OCI-LY7 (cell line): Measurements from ENCODE around the gene DHX15. TPM values are rescaled to one million over a fixed set of nuclear protein-coding genes. Genes with fewer than 3 reads are reported as not detected.

Source experiments
- BruUV-seq: library from RNA; stranded (reverse); fragments of 400-500 nt; replicated peaks from 2 replicates; lab custom pipeline; 2021; lab: Mats Ljungman, UMichigan
- CTCF ChIA-PET: fragments of 300-600 bp; sonication (Branson Sonifier 250); formaldehyde crosslinking; loops from one replicate; lab custom pipeline; 2022; ENCODE audit warnings: antibody characterized with exemption; ENCODE audit not compliant: unreplicated experiment; lab: Charles Lee
- POLR2A ChIA-PET: fragments of 300-600 bp; sonication (Branson Sonifier 250); formaldehyde crosslinking; loops from one replicate; lab custom pipeline; 2022; ENCODE audit warnings: antibody characterized with exemption; lab: Charles Lee
- DNase-seq: peaks from one replicate; pipeline ENCODE4 v3.0.0-alpha.2; 2015; ENCODE audit warnings: low spot score
- H2AFZ ChIP-seq: fragments of 200-600 bp; sonication (generic), shearing (Covaris generic); 2 replicates; pipeline ENCODE4 v1.6.1; 2014; ENCODE audit warnings: mild to moderate bottlenecking, antibody characterized with exemption, low read length, moderate library complexity
- H3K27ac ChIP-seq: fragments of 200-600 bp; sonication (generic); 2 replicates; pipeline ENCODE4 v1.5.1; 2014; ENCODE audit warnings: mixed run types, low read depth, mild to moderate bottlenecking, moderate library complexity, low read length, inconsistent platforms; ENCODE audit not compliant: poor library complexity, severe bottlenecking
- H3K36me3 ChIP-seq: fragments of 200-600 bp; sonication (generic); 2 replicates; pipeline ENCODE4 v1.6.1; 2014; ENCODE audit warnings: mild to moderate bottlenecking, antibody characterized with exemption, low read length, moderate library complexity, mixed read lengths; ENCODE audit not compliant: insufficient read depth
- H3K4me1 ChIP-seq: fragments of 200-600 bp; sonication (generic); 2 replicates; pipeline ENCODE4 v1.5.1; 2014; ENCODE audit warnings: mild to moderate bottlenecking, low read length; ENCODE audit not compliant: insufficient read depth, poor library complexity, severe bottlenecking
- H3K4me2 ChIP-seq: fragments of 200-600 bp; sonication (generic); 2 replicates; pipeline ENCODE4 v1.6.1; 2014; ENCODE audit warnings: mild to moderate bottlenecking, low read length
- H3K4me3 ChIP-seq: fragments of 200-600 bp; sonication (generic); 2 replicates; pipeline ENCODE4 v1.5.1; 2014; ENCODE audit warnings: mild to moderate bottlenecking, low read depth, low read length; ENCODE audit not compliant: poor library complexity, severe bottlenecking
- H3K79me2 ChIP-seq: fragments of 200-600 bp; sonication (generic); 2 replicates; pipeline ENCODE4 v1.6.1; 2016; ENCODE audit warnings: low read depth, mild to moderate bottlenecking, low read length, moderate library complexity, mixed read lengths; ENCODE audit not compliant: insufficient read depth
- H3K9me2 ChIP-seq: fragments of 200-600 bp; sonication (generic); 2 replicates; pipeline ENCODE4 v1.6.1; 2016; ENCODE audit warnings: mild to moderate bottlenecking, low read length, mixed read lengths; ENCODE audit not compliant: insufficient read depth
- H3K9me3 ChIP-seq: fragments of 200-600 bp; sonication (generic); 2 replicates; pipeline ENCODE4 v1.6.1; 2014; ENCODE audit warnings: mild to moderate bottlenecking, mixed run types, low read length, mixed read lengths
- H4K20me1 ChIP-seq: fragments of 200-600 bp; sonication (generic); 2 replicates; pipeline ENCODE4 v1.6.1; 2014; ENCODE audit warnings: mild to moderate bottlenecking, antibody characterized with exemption, low read length, moderate library complexity, mixed read lengths; ENCODE audit not compliant: insufficient read depth
- EZH2phosphoT487 ChIP-seq: fragments of 200-600 bp; sonication (generic); IDR thresholded peaks from 2 replicates; pipeline ENCODE4 v1.6.1; 2018; ENCODE audit warnings: low read depth, borderline replicate concordance, mild to moderate bottlenecking, mixed run types, antibody characterized with exemption, low read length, moderate library complexity, mixed read lengths
- intact Hi-C: fragments of 100-400 bp; cut with micrococcal nuclease; formaldehyde crosslinking; loops from one replicate; pipeline ENCODE4 v1.10.0; 2022; ENCODE audit not compliant: unreplicated experiment
- total RNA-seq, 2 experiments: library from RNA; depleted of rRNA in 1 of 2; stranded (reverse); fragments of >200 nt in 1 of 2; shearing (Covaris generic) in 1 of 2; gene quantifications; 2 replicates each; pipeline ENCODE4 v1.2.3, GENCODE V29; 2014 to 2022
- TF ChIP-seq, protein P1 (sequence below): fragments of 200-600 bp; sonication (generic); conservative IDR thresholded peaks from 2 replicates; pipeline ENCODE4 v1.5.1; 2014; ENCODE audit warnings: mild to moderate bottlenecking, antibody characterized with exemption, low read length, moderate library complexity, mixed read lengths

The DHX15 gene
- total RNA-seq, 2 experiments from 2014 or later, result 189 to 237 TPM

DNA sequence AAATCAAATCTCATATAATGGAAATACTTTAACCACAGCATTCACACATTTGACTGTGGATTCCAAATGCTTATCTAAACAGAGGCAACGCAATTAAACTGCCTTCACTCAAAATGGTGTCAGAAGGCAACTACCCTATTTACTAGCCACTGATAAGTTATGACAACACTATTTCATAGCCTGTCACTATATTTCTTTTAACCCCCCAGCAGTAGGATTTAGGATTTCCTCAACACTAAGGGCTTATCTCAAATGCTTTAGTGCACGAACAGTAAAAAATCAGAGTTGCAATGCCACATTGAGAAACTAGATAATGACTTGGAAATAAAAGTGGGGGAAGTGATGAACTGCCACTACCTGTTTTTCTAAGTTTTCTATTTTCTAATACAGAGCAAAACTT, 66.7 kb downstream of the DHX15 start:
- Histone ChIP-seq H2AFZ (no peak overlapping the region), H3K4me2 (no peak overlapping the region), H3K36me3 (peaks cover 85% of the 10 kb centered on the region), H3K4me3 (no peak overlapping the region), H3K27ac (no peak overlapping the region), H3K9me2 (no peaks in the 10 kb centered on the region), H3K79me2 (no peaks in the 10 kb centered on the region), H4K20me1 (0 out of 2 replicates have a peak, but pooled peaks cover 4% of the 10 kb centered on the region), H3K4me1 (no peaks in the 10 kb centered on the region), H3K9me3 (no peaks in the 10 kb centered on the region)
- intact Hi-C loops, result no loop called here
- BruUV-seq, result no TSS peak
- TF ChIP-seq EZH2phosphoT487, result no peak
- TF ChIP-seq, protein P1, sequence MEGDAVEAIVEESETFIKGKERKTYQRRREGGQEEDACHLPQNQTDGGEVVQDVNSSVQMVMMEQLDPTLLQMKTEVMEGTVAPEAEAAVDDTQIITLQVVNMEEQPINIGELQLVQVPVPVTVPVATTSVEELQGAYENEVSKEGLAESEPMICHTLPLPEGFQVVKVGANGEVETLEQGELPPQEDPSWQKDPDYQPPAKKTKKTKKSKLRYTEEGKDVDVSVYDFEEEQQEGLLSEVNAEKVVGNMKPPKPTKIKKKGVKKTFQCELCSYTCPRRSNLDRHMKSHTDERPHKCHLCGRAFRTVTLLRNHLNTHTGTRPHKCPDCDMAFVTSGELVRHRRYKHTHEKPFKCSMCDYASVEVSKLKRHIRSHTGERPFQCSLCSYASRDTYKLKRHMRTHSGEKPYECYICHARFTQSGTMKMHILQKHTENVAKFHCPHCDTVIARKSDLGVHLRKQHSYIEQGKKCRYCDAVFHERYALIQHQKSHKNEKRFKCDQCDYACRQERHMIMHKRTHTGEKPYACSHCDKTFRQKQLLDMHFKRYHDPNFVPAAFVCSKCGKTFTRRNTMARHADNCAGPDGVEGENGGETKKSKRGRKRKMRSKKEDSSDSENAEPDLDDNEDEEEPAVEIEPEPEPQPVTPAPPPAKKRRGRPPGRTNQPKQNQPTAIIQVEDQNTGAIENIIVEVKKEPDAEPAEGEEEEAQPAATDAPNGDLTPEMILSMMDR, result no peak
- ChIA-PET POLR2A (no interaction called here), CTCF (no interaction called here)
- DNase-seq, result no peak

DNA sequence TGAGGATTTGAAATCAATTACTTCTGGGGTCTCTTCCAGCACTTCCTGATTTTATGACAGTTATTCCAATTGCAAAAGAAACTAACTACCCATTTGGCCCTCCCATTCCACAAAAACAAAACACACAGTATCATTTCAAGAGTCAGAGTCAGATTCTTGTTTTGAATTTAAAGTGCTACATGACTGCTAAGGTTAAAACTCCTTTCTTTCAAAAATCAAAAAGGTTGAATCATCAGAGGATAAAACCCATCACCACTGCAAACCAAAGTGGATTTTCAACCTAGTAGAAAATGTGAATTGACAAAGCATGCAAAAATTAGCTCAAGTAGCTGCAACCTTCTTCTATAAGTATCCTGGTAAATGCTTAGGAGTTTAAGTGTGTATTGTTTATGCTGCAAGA, 67.4 kb downstream of the DHX15 start:
- ChIA-PET CTCF (no interaction called here), POLR2A (no interaction called here)
- H3K36me3 ChIP-seq, result peaks cover 77% of the 10 kb centered on the region
- no peaks in the 10 kb centered on the region for H3K9me3 ChIP-seq
- intact Hi-C loops, result no loop called here
- H4K20me1 ChIP-seq, result no peaks in the 10 kb centered on the region
- no peaks in the 10 kb centered on the region for H3K4me1 ChIP-seq
- H3K4me3 ChIP-seq, result no peak overlapping the region
- H3K27ac ChIP-seq, result no peak overlapping the region
- TF ChIP-seq EZH2phosphoT487, result no peak
- TF ChIP-seq, protein P1, result no peak
- no peak overlapping the region for H3K4me2 ChIP-seq
- no peaks in the 10 kb centered on the region for H3K79me2 ChIP-seq
- H3K9me2 ChIP-seq, result no peaks in the 10 kb centered on the region
- no peak for DNase-seq
- BruUV-seq, result no TSS peak
- no peak overlapping the region for H2AFZ ChIP-seq

DNA sequence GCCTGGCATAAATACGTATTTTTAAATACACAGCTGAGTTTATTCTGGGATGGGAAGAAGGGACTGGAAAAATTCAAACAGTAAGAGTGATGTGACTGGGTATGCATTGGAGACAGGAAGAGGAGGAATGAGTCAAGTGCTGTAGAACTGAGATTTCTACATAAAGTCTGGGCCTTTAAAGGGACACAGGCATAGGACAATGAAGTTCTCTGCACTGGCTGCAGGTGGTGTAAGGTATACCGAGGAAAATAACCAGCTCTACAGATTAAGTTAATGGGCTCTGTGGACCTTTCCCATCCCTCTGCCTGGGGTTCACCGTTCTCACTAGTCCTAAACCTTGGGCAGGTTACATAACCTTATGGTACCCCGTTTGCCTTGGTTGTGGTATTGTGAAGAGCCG, 68.7 kb downstream of the DHX15 start:
- H3K9me3 ChIP-seq, result no peaks in the 10 kb centered on the region
- no peak overlapping the region for H3K4me3 ChIP-seq
- intact Hi-C loops, result no loop called here
- CTCF ChIA-PET, result no interaction called here
- H2AFZ ChIP-seq, result no peak overlapping the region
- H3K4me1 ChIP-seq, result no peaks in the 10 kb centered on the region
- H4K20me1 ChIP-seq, result no peaks in the 10 kb centered on the region; the same call in 1 of the 2 replicates
- H3K4me2 ChIP-seq, result no peak overlapping the region
- no peaks in the 10 kb centered on the region for H3K9me2 ChIP-seq
- peaks cover 67% of the 10 kb centered on the region for H3K36me3 ChIP-seq
- POLR2A ChIA-PET, result interaction anchor here (1.0 to 1.2 kb wide), 2 partner anchors 9 to 69 kb away, joined by 3 to 4 read pairs; partner anchors contain the start of gene DHX15
- H3K79me2 ChIP-seq, result no peaks in the 10 kb centered on the region
- no peak for DNase-seq
- no peak overlapping the region for H3K27ac ChIP-seq
- TF ChIP-seq, protein P1, result no peak
- TF ChIP-seq EZH2phosphoT487, result no peak
- no TSS peak for BruUV-seq
